HG02852 (cell line): ENCODE data around the gene LONP1.
A peak's percentile ranks its signal among the peaks of the same experiment; 100 is the strongest.
"Not testable (repeated sequence)": the region's sequence is repeated elsewhere in the genome, so short reads cannot be mapped to it uniquely, and the experiment has no call there.

Experiments used
- ATAC-seq: cut with Tn5 transposase; IDR thresholded peaks from one replicate; pipeline ENCODE4 v1.9.1; 2021; ENCODE audit warnings: mild to moderate bottlenecking, moderate library complexity; ENCODE audit not compliant: unreplicated experiment

The LONP1 gene, protein sequence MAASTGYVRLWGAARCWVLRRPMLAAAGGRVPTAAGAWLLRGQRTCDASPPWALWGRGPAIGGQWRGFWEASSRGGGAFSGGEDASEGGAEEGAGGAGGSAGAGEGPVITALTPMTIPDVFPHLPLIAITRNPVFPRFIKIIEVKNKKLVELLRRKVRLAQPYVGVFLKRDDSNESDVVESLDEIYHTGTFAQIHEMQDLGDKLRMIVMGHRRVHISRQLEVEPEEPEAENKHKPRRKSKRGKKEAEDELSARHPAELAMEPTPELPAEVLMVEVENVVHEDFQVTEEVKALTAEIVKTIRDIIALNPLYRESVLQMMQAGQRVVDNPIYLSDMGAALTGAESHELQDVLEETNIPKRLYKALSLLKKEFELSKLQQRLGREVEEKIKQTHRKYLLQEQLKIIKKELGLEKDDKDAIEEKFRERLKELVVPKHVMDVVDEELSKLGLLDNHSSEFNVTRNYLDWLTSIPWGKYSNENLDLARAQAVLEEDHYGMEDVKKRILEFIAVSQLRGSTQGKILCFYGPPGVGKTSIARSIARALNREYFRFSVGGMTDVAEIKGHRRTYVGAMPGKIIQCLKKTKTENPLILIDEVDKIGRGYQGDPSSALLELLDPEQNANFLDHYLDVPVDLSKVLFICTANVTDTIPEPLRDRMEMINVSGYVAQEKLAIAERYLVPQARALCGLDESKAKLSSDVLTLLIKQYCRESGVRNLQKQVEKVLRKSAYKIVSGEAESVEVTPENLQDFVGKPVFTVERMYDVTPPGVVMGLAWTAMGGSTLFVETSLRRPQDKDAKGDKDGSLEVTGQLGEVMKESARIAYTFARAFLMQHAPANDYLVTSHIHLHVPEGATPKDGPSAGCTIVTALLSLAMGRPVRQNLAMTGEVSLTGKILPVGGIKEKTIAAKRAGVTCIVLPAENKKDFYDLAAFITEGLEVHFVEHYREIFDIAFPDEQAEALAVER

DNA sequence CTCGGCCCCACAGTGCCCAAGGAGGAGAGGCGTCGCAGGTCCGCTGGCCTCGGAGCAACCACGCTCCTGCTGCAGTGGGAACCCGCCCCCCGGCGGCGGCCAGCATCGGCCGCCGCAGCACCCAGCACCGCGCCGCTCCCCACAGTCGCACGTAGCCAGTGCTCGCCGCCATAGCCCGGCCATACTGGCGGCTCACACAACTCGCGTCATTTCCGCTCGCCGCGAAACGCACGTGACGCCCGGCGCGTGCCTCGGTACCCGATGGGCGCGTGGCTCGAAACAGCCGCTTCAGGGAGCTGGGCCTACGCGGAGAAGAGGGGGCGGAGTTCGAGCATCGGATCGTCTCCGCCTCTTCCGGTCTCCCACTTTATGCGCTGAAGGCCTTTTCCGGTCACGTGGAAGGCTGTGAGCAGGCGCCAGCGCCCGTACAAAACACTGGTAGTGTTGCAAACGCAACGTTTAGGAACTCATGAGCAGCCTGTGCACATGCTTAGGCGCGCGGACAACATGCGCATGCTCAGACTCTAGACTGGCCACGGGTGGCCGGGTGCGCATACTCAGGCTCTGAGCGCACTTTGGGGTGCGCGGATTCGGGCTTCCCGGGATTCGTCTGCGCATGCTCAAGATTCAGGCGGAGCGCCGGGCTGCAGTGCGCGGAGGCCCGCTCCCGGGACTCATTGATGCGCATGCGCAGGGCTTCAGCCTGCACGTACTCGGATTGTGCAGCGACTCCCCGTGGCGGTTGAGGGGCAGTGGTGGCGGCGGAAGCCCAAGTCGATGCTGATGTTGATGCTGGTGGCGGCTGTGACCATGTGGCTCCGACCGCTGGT is at the start of gene LONP1, which contains the start of gene CATSPERD:
LONP1 (minus strand) TSS at position 186 of the 830 bp plus-strand sequence; CDS start at position 172, 14 bp downstream.
CATSPERD (plus strand) TSS at position 677 of the 830 bp plus-strand sequence; CDS start at position 778, 101 bp downstream.
- peak; percentile 82 for ATAC-seq

GRCh38 chr19:5767949-5768348 is 48.0 kb upstream of the LONP1 start:
- no peak for ATAC-seq

DNA sequence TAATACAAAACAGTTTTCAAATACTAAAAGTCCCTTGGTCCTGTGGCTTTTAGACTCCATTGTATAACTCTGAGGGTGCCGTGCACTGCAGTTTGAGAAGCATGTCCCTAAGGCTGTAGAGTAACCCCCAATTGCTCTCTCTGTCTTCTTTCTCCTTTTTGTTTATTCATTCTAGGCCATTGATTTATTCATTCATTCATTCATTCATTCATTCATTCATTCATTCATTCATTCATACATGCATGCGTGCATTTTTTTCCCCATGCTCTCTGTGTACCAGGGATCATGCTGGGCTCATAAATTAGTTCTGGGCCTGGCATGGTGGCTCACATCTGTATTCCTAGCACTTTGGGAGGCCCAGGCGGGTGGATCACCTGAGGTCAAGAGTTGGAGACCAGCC is 45.3 kb upstream of the LONP1 start:
- ATAC-seq, result no peak

GRCh38 chr19:5762608-5763217 is 42.8 kb upstream of the LONP1 start:
- no peak for ATAC-seq

GRCh38 chr19:5753743-5754142 is 33.8 kb upstream of the LONP1 start:
- no peak for ATAC-seq

GRCh38 chr19:5751709-5752108 is 31.8 kb upstream of the LONP1 start:
- ATAC-seq, result no peak

DNA sequence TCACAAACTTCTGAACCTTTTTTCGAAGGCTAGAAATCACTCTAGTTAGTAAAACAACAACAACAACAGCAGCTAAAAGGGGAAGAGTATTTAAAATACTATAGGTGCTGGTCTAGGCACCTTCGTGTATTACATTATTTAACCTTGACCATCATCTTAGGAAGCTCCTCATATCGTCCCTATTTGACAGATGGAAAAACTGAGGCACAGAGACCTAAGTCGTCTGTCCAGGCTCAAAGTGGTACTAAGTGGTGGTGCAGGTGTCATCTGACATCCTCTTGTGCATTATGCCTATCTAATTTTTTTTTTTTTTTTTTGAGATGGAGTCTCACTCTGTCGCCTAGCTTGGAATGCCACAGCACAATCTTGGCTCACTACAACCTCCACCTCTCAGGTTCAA is 29.6 kb upstream of the LONP1 start:
- no peak for ATAC-seq

GRCh38 chr19:5748920-5749319 is 29.0 kb upstream of the LONP1 start:
- ATAC-seq, result not testable (repeated sequence)

GRCh38 chr19:5744999-5745398 is 25.1 kb upstream of the LONP1 start:
- ATAC-seq, result not testable (repeated sequence)

- ATAC-seq, result no peak
These were observed 23.7 kb upstream of the LONP1 start for GRCh38 chr19:5743630-5744029.

- ATAC-seq, result no peak
These were observed 22.1 kb upstream of the LONP1 start for GRCh38 chr19:5742051-5742450.

DNA sequence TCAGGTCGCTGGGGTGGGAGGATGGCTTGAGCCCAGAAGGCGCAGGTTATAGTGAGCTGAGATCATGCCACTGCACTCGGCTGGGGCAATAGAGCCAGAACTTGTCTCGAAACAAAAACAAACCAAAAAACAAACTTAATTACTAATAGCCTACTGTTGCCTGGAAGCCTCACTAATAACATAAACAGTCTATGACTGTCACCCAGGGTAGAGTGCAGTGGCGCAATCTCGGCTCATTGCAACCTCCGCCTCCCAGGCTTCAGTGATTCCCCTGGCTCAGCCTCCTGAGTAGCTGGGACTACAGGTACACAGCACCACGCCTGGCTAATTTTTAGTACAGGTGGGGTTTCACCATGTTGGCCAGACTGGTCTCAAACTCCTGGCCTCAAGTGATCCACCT is 18.5 kb upstream of the LONP1 start:
- ATAC-seq, result no peak

DNA sequence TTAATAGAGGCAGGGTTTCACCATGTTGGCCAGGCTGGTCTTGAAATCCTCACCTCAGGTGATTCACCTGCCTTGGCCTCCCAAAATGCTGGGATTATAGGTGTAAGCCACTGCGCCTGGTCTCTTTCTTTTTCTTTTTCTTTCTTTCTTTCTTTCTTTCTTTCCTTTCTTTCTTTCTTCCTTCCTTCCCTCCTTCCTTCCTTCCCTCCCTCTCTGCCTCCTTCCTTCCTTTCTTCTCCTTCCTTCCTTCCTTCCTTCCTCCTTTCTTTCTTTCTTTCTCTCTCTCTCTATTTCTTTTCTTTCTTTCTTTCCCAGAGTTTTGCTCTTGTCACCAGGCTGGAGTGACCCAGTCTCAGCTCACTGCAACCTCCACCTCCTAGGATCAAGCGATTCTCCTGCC is 13.2 kb upstream of the LONP1 start:
- not testable (repeated sequence) for ATAC-seq

- ATAC-seq, result no peak
These were observed 7.6 kb upstream of the LONP1 start for GRCh38 chr19:5727453-5728050.

GRCh38 chr19:5719274-5719960 is 529 bp downstream of the LONP1 start:
- ATAC-seq, result no peak

DNA sequence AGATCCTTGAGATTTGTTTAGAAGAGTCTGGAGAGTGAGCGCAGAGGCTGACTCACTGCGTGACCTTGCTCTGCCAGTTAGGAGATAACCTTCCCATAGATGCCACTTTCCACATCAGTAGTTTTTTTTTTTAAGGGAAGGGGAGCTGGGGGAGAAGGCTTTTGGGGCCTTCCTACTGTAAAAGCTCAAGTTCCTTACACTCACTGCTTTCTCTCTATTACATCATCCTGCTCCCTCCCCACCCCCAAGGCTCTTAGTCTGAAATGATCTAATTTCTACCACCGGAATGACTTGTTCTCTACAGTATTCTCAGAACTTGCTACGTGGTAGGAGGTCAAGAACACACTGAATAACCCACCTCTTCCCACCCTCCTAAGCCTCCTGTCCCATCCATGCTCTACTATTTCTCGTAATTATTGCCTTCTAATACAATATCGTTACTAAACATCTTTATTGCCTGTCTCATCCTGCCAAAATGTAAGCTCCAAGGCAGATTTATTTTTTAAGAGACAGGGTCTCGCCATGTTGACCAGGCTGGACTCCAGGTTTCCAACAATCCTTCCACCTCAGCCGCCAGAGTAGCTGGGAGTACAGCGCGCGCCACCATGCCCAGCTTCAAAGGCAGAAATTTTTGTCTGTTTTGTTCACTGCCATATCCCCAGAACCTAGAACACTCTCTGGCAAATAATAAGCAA is 1.2 kb downstream of the LONP1 start:
- no peak for ATAC-seq

DNA sequence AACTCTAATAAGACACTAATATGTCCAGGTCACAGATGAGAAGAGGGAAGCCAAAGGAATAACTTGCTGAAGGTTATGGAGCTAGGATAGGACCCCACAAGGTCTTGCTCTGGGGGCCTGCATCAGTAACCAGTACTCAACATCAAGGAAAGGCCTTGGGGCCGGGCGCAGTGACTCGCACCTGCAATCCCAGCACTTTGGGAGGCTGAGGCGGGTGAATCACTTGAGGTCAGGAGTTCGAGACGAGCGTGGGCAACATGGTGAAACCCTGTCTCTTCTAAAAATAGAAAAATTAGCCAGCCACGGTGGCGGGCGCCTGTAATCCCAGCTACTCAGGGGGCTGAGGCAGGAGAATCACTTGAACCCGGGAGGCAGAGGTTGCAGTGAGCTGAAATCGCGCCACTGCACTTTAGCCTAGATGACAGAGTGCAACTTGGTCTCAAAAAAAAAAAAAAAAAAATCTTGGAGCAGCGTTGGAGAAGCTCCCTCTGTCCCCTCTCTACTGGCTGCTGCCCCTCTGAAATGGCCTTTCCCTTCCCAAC is 1.8 kb downstream of the LONP1 start:
- ATAC-seq, result no peak

DNA sequence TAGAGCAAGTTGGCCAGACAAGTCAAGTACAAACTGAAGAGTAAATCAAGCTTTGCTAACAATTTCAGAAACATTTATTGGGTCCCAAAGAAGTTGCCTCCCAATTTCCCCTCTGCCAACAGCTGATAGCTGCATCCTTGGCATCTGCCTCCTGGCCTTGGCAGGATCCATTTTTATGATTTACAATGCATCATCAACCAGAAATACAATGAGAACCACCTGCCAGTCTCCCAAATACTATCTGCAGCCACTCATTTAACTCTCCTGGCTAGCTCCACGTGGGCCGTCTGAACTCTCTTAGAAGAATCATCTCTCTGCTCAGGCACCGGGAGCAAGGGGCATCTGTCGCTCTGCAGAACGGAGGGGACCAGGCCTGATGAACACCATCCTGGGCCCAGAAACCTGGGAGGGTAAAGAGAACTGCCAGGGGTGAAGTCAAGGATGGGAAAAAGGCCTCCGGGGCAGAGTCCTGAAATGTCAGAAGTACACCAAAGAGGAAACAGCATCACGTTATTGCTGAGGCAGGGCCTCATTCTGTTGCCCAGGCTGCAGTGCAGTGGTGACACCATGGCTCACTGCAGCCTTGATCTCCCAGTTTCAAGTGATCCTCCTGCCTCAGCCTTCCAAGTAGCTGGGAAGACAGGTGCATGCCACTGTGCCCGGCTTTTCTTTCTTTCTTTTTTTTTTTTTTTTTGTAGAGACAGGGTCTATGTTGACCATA is 2.6 kb downstream of the LONP1 start:
- no peak for ATAC-seq
